CD4-positive, alpha-beta T cell (primary cell): ENCODE results near the gene BRINP3. TPM values are rescaled to one million over a fixed set of nuclear protein-coding genes. Genes with fewer than 3 reads are reported as not detected.

Experiments
- ATAC-seq: fragments of 200-7000 bp; cut with Tn5 transposase; one replicate; pipeline ENCODE4 v1.10.0; 2022; ENCODE audit warnings: mild to moderate bottlenecking; ENCODE audit not compliant: poor library complexity
- CTCF ChIA-PET: fragments of 350-600 bp; sonication (Branson Sonifier 250); formaldehyde crosslinking; loops from one replicate; lab custom pipeline; 2021; ENCODE audit warnings: antibody characterized with exemption, inconsistent platforms; lab: Charles Lee
- POLR2A ChIA-PET: fragments of 350-600 bp; sonication (Branson Sonifier 250); formaldehyde crosslinking; loops from one replicate; lab custom pipeline; 2021; ENCODE audit warnings: antibody characterized with exemption, inconsistent platforms; lab: Charles Lee
- DNase-seq, 14 experiments: peaks; one replicate each; pipeline ENCODE4 v3.0.0-alpha.2; 2013 to 2020; ENCODE audit warnings: mixed read lengths in 2 of 14
- H3K27ac ChIP-seq, 2 donors: one replicate each; pipeline versions ENCODE4 v1.5.1 to v1.7.0; 2013; ENCODE audit warnings: low read length in 2 of 2, low read depth in 1 of 2, mild to moderate bottlenecking in 1 of 2
- H3K27me3 ChIP-seq, 2 experiments: 1 replicate in 1 of 2; 2 replicates in 1 of 2; pipeline versions ENCODE4 v1.6.1 to v1.7.0; 2013; ENCODE audit warnings: low read length in 2 of 2, control low read depth in 1 of 2, mild to moderate bottlenecking in 1 of 2, moderate library complexity in 1 of 2; ENCODE audit not compliant: insufficient read depth in 2 of 2, control insufficient read depth in 1 of 2
- H3K36me3 ChIP-seq: one replicate; pipeline ENCODE4 v1.6.1; 2013; ENCODE audit warnings: low read length, control low read depth; ENCODE audit not compliant: insufficient read depth
- H3K4me1 ChIP-seq: one replicate; pipeline ENCODE4 v1.6.1; 2013; ENCODE audit warnings: low read length, control low read depth; ENCODE audit not compliant: insufficient read depth
- H3K4me3 ChIP-seq: one replicate; pipeline ENCODE4 v1.5.1; 2013; ENCODE audit warnings: mild to moderate bottlenecking, low read length, moderate library complexity
- H3K9me3 ChIP-seq, 2 experiments: 1 replicate in 1 of 2; 2 replicates in 1 of 2; pipeline versions ENCODE4 v1.6.1 to v1.7.0; 2013; ENCODE audit warnings: low read length in 2 of 2, mild to moderate bottlenecking in 2 of 2, control low read depth in 1 of 2, moderate library complexity in 1 of 2; ENCODE audit not compliant: control insufficient read depth in 1 of 2, insufficient read depth in 1 of 2
- H3K27ac Mint-ChIP-seq: one replicate; pipeline ENCODE4 v1.8.0; 2020; ENCODE audit warnings: mixed read lengths
- H3K27me3 Mint-ChIP-seq: one replicate; pipeline ENCODE4 v1.8.0; 2021; ENCODE audit warnings: mixed read lengths
- H3K36me3 Mint-ChIP-seq: one replicate; pipeline ENCODE4 v1.8.0; 2021; ENCODE audit warnings: low read depth, mixed read lengths
- H3K4me1 Mint-ChIP-seq: one replicate; pipeline ENCODE4 v1.8.0; 2021; ENCODE audit warnings: low read depth, mixed read lengths
- H3K4me3 Mint-ChIP-seq: one replicate; pipeline ENCODE4 v1.8.0; 2020; ENCODE audit warnings: mild to moderate bottlenecking, mixed read lengths
- H3K9me3 Mint-ChIP-seq: one replicate; pipeline ENCODE4 v1.8.0; 2020; ENCODE audit warnings: mixed read lengths
- CTCF ChIP-seq: fragments of 200-600 bp; IDR thresholded peaks from one replicate; pipeline ENCODE4 v1.8.0; 2022; ENCODE audit warnings: antibody characterized with exemption, mild to moderate bottlenecking
- intact Hi-C, 2 experiments: fragments of 100-400 bp; cut with DNase I in 1 of 2; cut with micrococcal nuclease in 1 of 2; formaldehyde crosslinking; loops; one replicate each; pipeline versions ENCODE4 v1.15.1 to v1.9.0; 2023 to 2025; cut with DNase I, micrococcal nuclease
- total RNA-seq, 174 experiments: library from RNA in 2 of 174; stranded (reverse) in 2 of 174; gene quantifications; one replicate each; pipeline ENCODE4 v1.2.3 and lab custom pipeline; 2021 to 2026

Gene BRINP3
- total RNA-seq, 2 experiments from 2014 or later, result not detected

GRCh38 chr1:190289897-190290296 lies 187.8 kb downstream of the BRINP3 start:
- no peak overlapping the region for H3K4me3 Mint-ChIP-seq
- Histone ChIP-seq H3K27me3 (no peaks in the 10 kb centered on the region), H3K4me1 (no peaks in the 10 kb centered on the region), H3K4me3 (no peak overlapping the region), H3K9me3 (no peaks in the 10 kb centered on the region), H3K27ac (no peak overlapping the region), H3K36me3 (no peaks in the 10 kb centered on the region)
- no peak overlapping the region for H3K27ac Mint-ChIP-seq
- ATAC-seq (no peak), DNase-seq (no peak)
- intact Hi-C loops, result no loop called here
- no peaks in the 10 kb centered on the region for H3K36me3 Mint-ChIP-seq
- peaks cover 6% of the 10 kb centered on the region for H3K9me3 Mint-ChIP-seq
- TF ChIP-seq CTCF, result no peak
- H3K27me3 Mint-ChIP-seq, result no peaks in the 10 kb centered on the region
- ChIA-PET CTCF (no interaction called here), POLR2A (no interaction called here)
- no peaks in the 10 kb centered on the region for H3K4me1 Mint-ChIP-seq

DNA sequence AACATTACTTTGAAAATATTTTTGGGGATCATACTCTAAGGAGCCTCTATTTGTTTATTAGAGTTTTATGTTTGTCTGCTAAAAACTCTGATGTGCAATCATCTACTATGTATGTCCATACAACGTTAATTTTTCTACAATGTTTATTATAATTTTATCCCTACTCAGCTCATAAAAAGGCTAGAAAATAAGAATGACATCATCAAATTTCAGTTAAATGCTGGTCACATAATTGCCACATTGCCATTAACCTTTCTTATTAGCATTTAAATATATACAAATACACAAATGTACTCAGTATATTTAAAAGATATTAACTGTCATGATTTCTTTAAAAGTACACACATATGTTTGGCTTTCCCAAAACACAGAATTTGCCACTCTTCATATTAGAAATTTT lies 191.6 kb downstream of the BRINP3 start:
- intact Hi-C loops, result no loop called here
- Mint-ChIP-seq H3K4me1 (no peaks in the 10 kb centered on the region), H3K9me3 (peaks cover 2% of the 10 kb centered on the region), H3K27ac (no peak overlapping the region), H3K4me3 (no peak overlapping the region), H3K27me3 (no peaks in the 10 kb centered on the region), H3K36me3 (no peaks in the 10 kb centered on the region)
- Histone ChIP-seq H3K27me3 (no peaks in the 10 kb centered on the region), H3K4me1 (no peaks in the 10 kb centered on the region), H3K9me3 (no peaks in the 10 kb centered on the region), H3K4me3 (no peak overlapping the region), H3K27ac (no peak overlapping the region), H3K36me3 (no peaks in the 10 kb centered on the region)
- no peak for TF ChIP-seq CTCF
- DNase-seq (no peak), ATAC-seq (no peak)
- ChIA-PET POLR2A (no interaction called here), CTCF (no interaction called here)

- no peaks in the 10 kb centered on the region for H3K36me3 Mint-ChIP-seq
- ATAC-seq (no peak), DNase-seq (no peak)
- no peak overlapping the region for H3K4me3 Mint-ChIP-seq
- CTCF ChIA-PET, result no interaction called here
- Histone ChIP-seq H3K36me3 (no peaks in the 10 kb centered on the region), H3K27me3 (no peaks in the 10 kb centered on the region), H3K27ac (no peak overlapping the region), H3K4me3 (no peak overlapping the region), H3K4me1 (no peaks in the 10 kb centered on the region), H3K9me3 (no peaks in the 10 kb centered on the region)
- H3K4me1 Mint-ChIP-seq, result no peaks in the 10 kb centered on the region
- no peak for TF ChIP-seq CTCF
- POLR2A ChIA-PET, result no interaction called here
- no peaks in the 10 kb centered on the region for H3K9me3 Mint-ChIP-seq
- intact Hi-C loops, result no loop called here
- H3K27me3 Mint-ChIP-seq, result no peaks in the 10 kb centered on the region
- no peak overlapping the region for H3K27ac Mint-ChIP-seq
Observed at GRCh38 chr1:190277107-190277506, 200.6 kb downstream of the BRINP3 start.
